Kidney epithelial cell (primary cell): Measurements from ENCODE around the gene THSD4. TPM values are rescaled to one million over a fixed set of nuclear protein-coding genes. Genes with fewer than 3 reads are reported as not detected.
"Not testable (repeated sequence)": the region's sequence is repeated elsewhere in the genome, so short reads cannot be mapped to it uniquely, and the experiment has no call there.

Experiments
- DNase-seq: peaks from one replicate; pipeline ENCODE4 v3.0.0-alpha.2; 2010; ENCODE audit warnings: low read depth
- H3K27me3 ChIP-seq: 2 replicates; pipeline ENCODE4 v1.6.0; 2011; ENCODE audit warnings: low read length; ENCODE audit not compliant: control insufficient read depth, insufficient read depth
- H3K36me3 ChIP-seq: 2 replicates; pipeline ENCODE4 v1.5.1; 2011; ENCODE audit warnings: low read length; ENCODE audit not compliant: control insufficient read depth, insufficient read depth
- H3K4me3 ChIP-seq: 2 replicates; pipeline ENCODE4 v1.5.1; 2011; ENCODE audit warnings: low read depth, mild to moderate bottlenecking, control low read depth, low read length
- total RNA-seq: library from RNA; depleted of rRNA; stranded (reverse); fragments of >200 nt; gene quantifications from 2 replicates; pipeline ENCODE4 v1.2.3, GENCODE V29; 2015
- TF ChIP-seq, protein P1 (sequence below): IDR thresholded peaks from 2 replicates; pipeline ENCODE4 v1.5.1; 2011; ENCODE audit warnings: mild to moderate bottlenecking, moderate library complexity, low read length, control low read depth, inconsistent platforms; ENCODE audit not compliant: insufficient read depth, poor library complexity, severe bottlenecking

THSD4 gene
- total RNA-seq, 1 donor from 2014 or later, result 17.7 TPM

DNA sequence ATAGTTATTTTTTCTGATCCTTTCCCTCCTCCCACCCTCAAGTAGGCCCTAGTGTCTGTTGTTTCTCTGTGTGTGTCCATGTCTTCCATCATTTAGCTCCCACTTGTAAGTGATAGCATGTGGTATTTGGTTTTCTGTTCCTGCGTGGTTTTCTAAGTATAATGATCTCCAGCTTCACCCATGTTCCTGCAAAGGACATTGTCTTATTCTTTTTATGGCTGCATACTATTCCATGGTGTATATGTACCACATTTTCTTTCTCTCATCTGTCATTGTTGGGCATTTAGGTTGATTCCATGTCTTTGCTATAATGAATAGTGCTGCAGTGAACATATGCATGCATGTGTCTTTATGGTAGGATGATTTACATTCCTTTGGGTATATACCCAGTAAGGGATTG, 549.4 kb downstream of the THSD4 start:
- DNase-seq, result no peak

DNA sequence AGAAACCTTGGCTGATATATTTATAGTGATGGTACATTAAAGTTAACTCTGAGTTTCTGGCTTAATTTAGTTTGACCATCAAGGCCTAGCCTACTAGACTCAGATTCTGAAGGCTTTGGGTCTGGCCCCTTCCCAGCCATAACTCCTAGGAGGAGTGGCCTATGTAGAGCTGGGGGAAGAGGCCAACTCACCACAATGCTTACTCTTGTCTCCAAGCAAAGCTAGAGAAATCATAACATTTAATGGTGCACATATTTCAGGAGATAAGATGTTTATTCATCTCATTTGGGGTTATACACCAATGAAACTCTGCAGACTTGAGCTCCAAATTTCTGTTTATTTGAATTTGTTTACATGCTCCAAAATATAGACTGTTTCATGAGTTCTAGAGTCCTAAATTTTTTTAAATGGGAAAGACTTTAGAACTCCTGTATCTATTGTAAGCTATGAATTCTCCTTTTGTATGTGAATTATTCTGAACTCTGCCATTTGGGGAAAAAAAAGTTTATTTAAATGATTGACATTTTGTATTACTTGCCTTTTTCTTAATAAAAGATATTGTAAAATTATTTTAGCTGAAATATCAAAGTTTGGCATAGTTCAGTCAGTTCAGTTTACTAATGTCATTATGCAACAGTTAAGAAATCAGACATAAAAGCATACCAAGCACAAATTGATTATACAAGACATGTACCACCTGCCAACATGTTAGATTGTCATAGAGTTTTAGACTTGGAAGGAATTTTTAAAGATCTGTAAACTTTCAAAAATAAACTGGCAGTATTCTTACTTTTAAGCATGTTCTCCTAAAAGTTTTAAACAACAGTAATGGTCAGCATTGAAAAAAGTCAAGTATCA, 551.7 kb downstream of the THSD4 start:
- Histone ChIP-seq H3K36me3 (no peaks in the 10 kb centered on the region), H3K4me3 (no peak overlapping the region), H3K27me3 (no peaks in the 10 kb centered on the region)
- no peak for DNase-seq
- TF ChIP-seq, protein P1, sequence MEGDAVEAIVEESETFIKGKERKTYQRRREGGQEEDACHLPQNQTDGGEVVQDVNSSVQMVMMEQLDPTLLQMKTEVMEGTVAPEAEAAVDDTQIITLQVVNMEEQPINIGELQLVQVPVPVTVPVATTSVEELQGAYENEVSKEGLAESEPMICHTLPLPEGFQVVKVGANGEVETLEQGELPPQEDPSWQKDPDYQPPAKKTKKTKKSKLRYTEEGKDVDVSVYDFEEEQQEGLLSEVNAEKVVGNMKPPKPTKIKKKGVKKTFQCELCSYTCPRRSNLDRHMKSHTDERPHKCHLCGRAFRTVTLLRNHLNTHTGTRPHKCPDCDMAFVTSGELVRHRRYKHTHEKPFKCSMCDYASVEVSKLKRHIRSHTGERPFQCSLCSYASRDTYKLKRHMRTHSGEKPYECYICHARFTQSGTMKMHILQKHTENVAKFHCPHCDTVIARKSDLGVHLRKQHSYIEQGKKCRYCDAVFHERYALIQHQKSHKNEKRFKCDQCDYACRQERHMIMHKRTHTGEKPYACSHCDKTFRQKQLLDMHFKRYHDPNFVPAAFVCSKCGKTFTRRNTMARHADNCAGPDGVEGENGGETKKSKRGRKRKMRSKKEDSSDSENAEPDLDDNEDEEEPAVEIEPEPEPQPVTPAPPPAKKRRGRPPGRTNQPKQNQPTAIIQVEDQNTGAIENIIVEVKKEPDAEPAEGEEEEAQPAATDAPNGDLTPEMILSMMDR, result no peak

More for the DNA sequence above, 549.4 kb downstream of the THSD4 start:
- TF ChIP-seq, protein P1, result no peak
- no peaks in the 10 kb centered on the region for H3K36me3 ChIP-seq
- no peaks in the 10 kb centered on the region for H3K27me3 ChIP-seq
- H3K4me3 ChIP-seq, result no peak overlapping the region

DNA sequence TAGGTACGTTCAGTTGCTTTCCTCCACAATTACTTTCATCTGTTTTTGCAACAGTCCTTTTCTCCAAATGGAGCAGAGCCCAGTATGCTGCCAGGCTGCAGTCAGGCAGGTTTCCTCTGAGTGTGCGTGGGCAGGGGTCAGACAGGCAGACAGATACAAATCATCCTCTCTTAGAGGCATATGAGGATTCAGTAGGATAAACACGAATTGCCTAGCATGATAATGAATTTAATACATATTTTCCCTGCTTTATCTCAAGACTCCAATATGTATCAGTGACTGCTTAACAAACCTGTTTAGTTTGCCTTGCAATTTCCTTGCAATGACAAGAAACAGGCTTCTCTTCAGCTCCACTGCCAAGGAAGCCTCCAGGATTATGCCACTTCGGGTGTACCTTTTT, 554.4 kb downstream of the THSD4 start:
- Histone ChIP-seq H3K36me3 (no peaks in the 10 kb centered on the region), H3K4me3 (no peak overlapping the region), H3K27me3 (no peaks in the 10 kb centered on the region)
- TF ChIP-seq, protein P1, result no peak
- DNase-seq, result no peak

DNA sequence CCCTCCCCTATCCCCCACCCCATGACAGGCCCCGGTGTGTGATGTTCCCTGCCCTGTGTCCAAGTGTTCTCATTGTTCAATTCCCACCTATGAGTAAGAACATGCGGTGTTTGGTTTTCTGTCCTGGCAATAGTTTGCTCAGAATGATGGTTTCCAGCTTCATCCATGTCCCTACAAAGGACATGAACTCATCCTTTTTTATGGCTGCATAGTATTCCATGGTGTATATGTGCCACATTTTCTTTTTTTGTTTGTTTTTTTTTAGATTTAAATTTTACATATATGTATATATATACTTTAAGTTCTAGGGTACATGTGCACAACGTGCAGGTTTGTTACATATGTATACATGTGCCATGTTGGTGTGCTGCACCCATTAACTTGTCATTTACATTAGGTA, 555.0 kb downstream of the THSD4 start:
- DNase-seq, H3K27me3 ChIP-seq, H3K36me3 ChIP-seq, H3K4me3 ChIP-seq: not testable (repeated sequence)

DNA sequence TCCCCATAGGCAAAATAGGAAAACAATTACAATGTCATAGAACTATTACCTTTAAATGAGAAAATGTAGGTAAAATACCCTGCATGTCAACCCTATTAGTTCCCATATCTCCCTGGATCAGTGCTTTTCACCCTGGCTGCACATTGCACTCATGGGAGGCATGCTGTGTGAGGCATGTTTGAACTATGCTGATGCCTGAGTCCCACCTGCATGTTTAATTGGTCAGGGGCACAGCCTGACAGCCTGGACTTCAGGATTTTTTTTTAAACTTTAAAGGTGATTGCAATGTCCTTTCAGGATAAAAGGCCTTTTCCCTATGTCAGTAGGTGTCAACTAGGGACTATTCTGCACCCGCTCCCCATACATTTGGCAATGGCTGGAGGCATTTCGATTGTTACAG, 559.1 kb downstream of the THSD4 start:
- no peaks in the 10 kb centered on the region for H3K36me3 ChIP-seq
- no peak overlapping the region for H3K4me3 ChIP-seq
- no peak for DNase-seq
- no peaks in the 10 kb centered on the region for H3K27me3 ChIP-seq
- TF ChIP-seq, protein P1, result no peak

DNA sequence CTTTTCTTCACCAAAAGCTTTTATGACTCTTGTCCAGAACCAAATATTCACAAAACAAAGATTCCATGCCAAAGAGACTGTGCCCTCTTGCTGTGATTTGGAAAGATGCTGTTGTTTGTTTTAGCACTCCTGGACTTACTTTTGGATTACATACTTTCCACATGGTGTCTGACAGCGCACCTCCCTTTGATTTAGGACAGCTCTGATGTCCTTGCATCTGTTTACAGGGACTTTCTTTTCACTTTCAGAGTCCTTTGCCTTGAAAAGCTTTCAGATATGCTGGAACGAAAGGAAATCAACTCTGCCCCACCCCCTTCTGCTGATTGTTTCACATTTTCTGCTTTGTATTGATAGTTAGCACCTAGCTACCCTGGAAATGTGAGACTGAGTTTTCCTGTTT, 562.1 kb downstream of the THSD4 start:
- TF ChIP-seq, protein P1, result no peak
- H3K4me3 ChIP-seq, result no peak overlapping the region
- no peaks in the 10 kb centered on the region for H3K27me3 ChIP-seq

More for the DNA sequence above, 562.1 kb downstream of the THSD4 start:
- no peaks in the 10 kb centered on the region for H3K36me3 ChIP-seq
- DNase-seq, result no peak
